Measurements from ENCODE around the gene LIMS2. TPM values are rescaled to one million over a fixed set of nuclear protein-coding genes. Genes with fewer than 3 reads are reported as not detected.

The LIMS2 gene
- total RNA-seq, 1 donor from 2014 or later, result 112 TPM

DNA sequence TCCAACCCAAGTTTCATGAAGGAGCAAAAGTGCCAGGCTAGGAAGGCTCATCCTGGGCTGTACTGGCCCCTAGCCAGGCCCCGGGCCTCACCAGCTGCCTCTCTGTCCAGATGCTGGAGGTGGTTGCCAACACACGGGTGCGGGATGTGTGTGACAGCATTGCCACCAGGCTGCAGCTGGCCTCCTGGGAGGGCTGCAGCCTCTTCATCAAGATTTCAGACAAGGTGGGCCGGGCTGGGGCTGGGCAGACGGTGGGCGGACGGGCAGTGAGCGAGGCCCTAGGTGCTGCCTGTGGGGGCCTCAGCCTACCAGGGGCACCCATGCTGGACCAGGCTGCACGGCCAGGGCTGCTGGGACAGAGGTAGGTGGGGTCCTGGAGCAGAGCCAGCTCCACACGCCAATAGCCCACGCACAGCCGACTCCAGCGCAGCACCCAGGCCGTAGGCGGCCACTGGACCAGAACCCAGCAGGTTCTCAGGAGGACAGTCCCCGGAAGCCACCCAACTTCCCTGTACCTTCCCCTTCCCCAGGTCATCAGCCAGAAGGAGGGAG lies 41.2 kb downstream of the LIMS2 start:
- DNase-seq (ENCODE audit: low spot score), result no peak

- DNase-seq (ENCODE audit: low spot score), result no peak
These were observed 41.7 kb downstream of the LIMS2 start for GRCh38 chr2:127633556-127634065.

DNA sequence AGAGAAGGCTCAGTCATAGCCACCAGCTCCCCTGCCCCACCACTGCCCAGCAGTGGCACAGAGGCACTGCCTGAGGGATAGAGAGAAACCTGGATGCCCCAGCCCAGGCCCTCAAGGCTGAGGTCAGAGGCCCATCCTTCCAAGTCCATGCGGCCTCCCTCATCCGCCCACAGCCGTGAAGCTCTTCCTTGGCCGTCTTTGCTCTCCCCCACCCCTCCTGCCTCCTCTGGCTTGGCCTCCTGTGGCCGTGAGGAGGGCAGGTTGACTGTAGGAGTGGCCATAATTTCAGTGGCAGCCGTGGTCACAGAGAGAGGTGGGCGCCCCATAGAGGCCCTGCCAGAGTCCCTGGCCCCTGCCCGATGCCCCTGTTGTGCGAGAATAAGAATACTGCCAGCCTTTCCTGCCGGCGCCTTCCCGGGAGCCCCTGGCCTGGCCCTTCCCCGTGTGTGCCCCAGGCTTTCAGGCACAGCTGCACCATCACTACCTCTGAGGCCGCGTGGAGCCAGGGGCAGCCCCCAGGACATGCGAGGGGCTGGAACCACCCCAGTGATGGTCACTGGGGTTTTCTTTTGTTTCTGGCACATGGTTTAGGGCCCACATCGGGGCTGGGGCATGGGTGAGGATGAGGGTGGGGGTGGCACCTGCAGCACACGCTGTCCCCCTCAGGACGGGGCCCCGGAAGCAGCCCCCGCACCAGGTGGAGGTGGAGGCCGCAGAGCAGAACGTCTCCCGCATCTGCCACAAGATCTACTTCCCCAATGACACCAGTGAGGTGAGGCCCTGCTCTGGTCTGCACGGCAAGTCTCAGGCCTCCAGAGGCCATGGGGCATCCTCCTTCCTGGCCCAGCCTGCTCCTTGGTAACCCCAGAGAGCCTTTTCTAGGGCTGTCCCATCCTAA lies 42.5 kb downstream of the LIMS2 start:
- no peak for DNase-seq (ENCODE audit: low spot score)

DNA sequence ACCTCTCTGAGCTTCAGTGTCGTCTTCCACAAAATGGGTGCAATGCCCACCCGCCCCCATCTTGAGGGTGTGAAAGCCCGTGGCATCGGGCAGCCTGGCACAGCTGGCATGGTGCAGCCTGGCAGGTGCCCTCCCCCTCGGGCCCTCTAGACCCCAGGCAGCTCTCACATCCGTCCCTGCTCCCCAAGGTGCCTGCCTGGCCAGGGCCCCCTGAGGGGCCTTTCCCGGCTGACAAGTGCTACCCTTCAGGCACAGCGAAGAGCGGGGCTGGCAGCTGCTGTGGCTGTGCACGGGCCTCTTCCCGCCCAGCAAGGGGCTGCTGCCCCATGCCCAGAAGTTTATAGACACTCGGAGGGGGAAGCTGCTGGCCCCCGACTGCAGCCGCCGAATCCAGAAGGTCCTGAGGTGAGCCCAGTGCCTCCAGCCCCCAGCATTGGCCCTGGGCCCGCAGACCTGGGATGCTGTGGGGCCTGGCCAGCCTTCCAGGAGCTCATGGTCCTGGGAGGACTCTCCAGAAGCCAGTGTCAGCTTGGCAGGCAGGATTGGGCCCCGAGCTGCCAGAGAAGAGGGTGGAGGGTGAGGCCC lies 43.2 kb downstream of the LIMS2 start:
- no peak for DNase-seq (ENCODE audit: low spot score)

DNA sequence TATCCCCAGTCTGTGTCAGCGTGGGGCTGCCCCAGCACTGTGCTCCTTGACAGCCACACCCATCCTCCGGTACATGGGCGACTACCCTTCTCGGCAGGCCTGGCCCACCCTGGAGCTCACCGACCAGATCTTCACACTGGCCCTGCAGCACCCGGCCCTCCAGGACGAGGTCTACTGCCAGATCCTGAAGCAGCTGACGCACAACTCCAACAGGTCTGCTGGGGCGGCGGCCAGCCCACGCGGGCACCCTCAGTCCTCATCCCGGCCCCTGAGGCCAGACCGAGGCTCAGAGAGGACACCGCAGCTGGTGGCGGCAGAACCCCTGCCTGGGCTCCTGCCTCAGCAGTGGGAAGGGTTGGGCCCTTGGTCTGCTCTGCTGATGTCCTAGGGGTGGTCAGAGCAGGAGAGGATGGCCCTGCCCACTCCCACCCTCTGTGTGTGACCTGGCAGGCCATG lies 43.8 kb downstream of the LIMS2 start:
- no peak for DNase-seq (ENCODE audit: low spot score)

DNA sequence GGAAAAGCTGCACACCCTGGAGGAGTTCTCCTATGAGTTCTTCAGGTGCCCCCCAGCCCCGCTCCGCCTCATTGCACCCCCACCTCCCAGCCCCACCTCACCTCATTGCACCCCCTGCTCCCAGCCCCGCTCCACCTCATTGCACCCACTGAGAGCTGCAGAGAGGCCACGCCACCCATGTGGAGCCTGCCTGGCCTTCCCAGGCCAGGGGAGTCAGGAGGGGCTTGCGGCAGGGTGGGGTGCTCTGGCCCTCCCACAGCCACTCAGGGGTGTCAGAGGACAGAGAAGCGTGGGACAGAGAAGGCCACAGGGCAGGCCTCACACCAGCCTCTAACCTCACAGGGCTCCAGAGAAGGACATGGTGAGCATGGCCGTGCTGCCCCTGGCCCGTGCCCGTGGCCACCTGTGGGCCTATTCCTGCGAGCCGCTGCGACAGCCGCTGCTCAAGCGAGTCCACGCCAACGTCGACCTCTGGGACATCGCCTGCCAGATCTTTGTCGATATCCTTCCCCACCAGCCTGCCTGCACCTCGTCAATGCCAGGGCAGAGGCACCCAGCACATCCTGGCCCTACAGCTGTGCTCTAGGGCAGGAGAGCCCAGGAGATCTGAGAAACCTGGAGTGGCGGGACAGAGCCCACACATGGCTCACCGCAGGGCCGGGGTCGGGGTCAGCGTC lies 44.3 kb downstream of the LIMS2 start:
- DNase-seq (ENCODE audit: low spot score), result no peak

- DNase-seq (ENCODE audit: low spot score), result no peak
These were observed 45.0 kb downstream of the LIMS2 start for GRCh38 chr2:127630096-127630863.

- DNase-seq (ENCODE audit: low spot score), result no peak
These were observed 45.7 kb downstream of the LIMS2 start for GRCh38 chr2:127629637-127630036.

GRCh38 chr2:127628767-127629614 lies 46.3 kb downstream of the LIMS2 start:
- no peak for DNase-seq (ENCODE audit: low spot score)

- no peak for DNase-seq (ENCODE audit: low spot score)
These were observed 47.4 kb downstream of the LIMS2 start for GRCh38 chr2:127627740-127628571.

- DNase-seq (ENCODE audit: low spot score), result no peak
These were observed 48.2 kb downstream of the LIMS2 start for GRCh38 chr2:127626917-127627739.

GRCh38 chr2:127626175-127626574 lies 49.2 kb downstream of the LIMS2 start:
- DNase-seq (ENCODE audit: low spot score), result no peak

- DNase-seq (ENCODE audit: low spot score), result no peak
These were observed 49.8 kb downstream of the LIMS2 start for GRCh38 chr2:127625572-127625951.

GRCh38 chr2:127624756-127625571 lies 50.4 kb downstream of the LIMS2 start:
- no peak for DNase-seq (ENCODE audit: low spot score)

DNA sequence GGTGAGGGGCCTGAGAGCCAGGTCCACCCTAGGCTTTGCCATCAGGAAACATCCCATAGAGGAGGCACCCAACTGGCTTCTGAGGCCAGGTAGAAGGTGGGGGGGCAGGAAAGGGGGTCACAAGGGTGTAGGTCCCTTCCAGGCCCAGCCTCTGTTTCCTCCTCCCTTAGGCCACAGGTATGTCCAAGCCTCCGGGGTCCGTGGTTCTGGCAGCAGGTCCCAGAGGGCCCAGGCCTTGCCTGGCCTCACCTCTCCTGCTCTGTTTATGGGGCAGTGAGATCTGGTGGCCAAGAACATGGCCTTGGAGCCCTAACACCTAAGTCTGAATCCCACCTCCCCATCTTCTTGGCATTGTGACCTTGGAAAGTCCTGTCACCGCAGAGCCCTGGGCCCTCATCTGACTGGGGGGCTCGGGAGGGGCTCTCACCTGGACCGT lies 51.0 kb downstream of the LIMS2 start:
- no peak for DNase-seq (ENCODE audit: low spot score)

DNA sequence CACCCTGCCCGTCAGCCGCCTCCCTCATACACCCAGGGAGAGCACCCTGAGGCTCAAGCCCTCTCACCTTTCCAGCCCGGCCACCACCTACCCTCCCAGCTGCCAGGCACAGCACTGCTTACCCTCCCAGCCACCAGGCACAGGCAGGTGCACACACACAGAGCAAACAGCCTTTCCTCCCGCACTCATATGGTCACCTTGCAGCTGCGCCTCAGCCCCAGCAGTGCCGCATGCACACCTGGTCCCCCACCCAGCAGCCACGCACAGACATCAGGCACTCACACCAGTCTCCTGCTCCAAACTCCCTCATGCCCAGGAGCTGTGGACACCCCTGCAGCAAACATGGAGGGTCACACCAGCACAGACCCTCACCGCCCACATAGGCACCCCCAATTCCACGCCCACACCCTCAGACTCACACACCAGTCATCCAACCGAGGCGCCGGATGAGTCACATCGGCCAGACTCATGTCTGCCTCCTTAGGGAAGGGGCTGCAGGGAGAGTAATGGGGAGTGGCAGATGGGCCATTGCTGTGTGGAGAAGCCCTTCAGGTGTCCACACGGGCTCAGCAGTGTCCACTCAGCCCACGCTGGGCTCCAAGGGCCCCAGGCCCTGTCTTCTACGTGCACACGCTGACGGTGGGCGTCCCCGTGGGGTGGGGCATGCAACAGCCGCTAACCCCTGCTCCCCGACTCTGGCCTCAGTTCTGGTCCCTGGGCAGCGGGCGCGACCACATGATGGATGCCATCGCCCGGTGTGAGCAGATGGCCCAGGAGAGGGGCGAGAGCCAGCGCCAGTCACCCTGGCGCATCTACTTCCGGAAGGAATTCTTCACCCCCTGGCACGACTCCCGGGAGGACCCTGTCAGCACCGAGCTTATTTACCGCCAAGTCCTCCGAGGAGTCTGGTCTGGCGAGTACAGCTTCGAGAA lies 51.7 kb downstream of the LIMS2 start:
- DNase-seq (ENCODE audit: low spot score), result peak; percentile 40
